T-helper 2 cell treated with Interferon-gamma antibody and Interleukin-4, amounts not matched to agents 5 μg/mL and 100 μg/mL, for 36 hours (primary cell): ENCODE measurements around the gene GNG12.

ENCODE experiments used
- DNase-seq: peaks from one replicate; pipeline ENCODE4 v3.0.0; 2021; ENCODE audit warnings: low spot score
- H3K27ac Mint-ChIP-seq: one replicate; pipeline ENCODE4 v1.8.0; 2021; ENCODE audit warnings: mild to moderate bottlenecking, mixed read lengths
- H3K27me3 Mint-ChIP-seq: one replicate; pipeline ENCODE4 v1.8.0; 2021; ENCODE audit warnings: low read depth, mixed read lengths
- H3K36me3 Mint-ChIP-seq: one replicate; pipeline ENCODE4 v1.8.0; 2021; ENCODE audit warnings: low read depth, mixed read lengths
- H3K4me1 Mint-ChIP-seq: one replicate; pipeline ENCODE4 v1.8.0; 2021; ENCODE audit warnings: low read depth, mixed read lengths
- H3K4me3 Mint-ChIP-seq: one replicate; pipeline ENCODE4 v1.8.0; 2022; ENCODE audit warnings: mild to moderate bottlenecking, moderate library complexity, mixed read lengths
- H3K9me3 Mint-ChIP-seq: one replicate; pipeline ENCODE4 v1.8.0; 2021; ENCODE audit warnings: mixed read lengths

Gene GNG12

GRCh38 chr1:67832737-67833601 is at the start of gene GNG12:
Gene GNG12 (minus strand): TSS chr1:67833467. CDS start chr1:67707686, 125,781 bp downstream.
- H3K4me3 Mint-ChIP-seq = peak within 1 kb of the TSS; percentile 74
- peak; percentile 28 for DNase-seq
- no peaks in the 10 kb centered on the region for H3K9me3 Mint-ChIP-seq
- H3K36me3 Mint-ChIP-seq = no peaks in the 10 kb centered on the region
- peaks cover 13% of the 10 kb centered on the region for H3K4me1 Mint-ChIP-seq
- H3K27ac Mint-ChIP-seq = no peak within 1 kb of the TSS
- peaks cover 66% of the 10 kb centered on the region for H3K27me3 Mint-ChIP-seq

GRCh38 chr1:67882196-67882958 is 49.1 kb upstream of the GNG12 start:
- Mint-ChIP-seq H3K36me3 (no peaks in the 10 kb centered on the region), H3K4me1 (no peaks in the 10 kb centered on the region), H3K4me3 (no peak overlapping the region), H3K27me3 (peaks cover 5% of the 10 kb centered on the region), H3K9me3 (no peaks in the 10 kb centered on the region), H3K27ac (no peak overlapping the region)
- no peak for DNase-seq

GRCh38 chr1:67880056-67880601 is 46.9 kb upstream of the GNG12 start:
- Mint-ChIP-seq H3K4me3 (no peak overlapping the region), H3K27me3 (peaks cover 5% of the 10 kb centered on the region), H3K36me3 (no peaks in the 10 kb centered on the region), H3K9me3 (no peaks in the 10 kb centered on the region), H3K4me1 (no peaks in the 10 kb centered on the region), H3K27ac (no peak overlapping the region)
- DNase-seq = no peak

- no peaks in the 10 kb centered on the region for H3K36me3 Mint-ChIP-seq
- H3K9me3 Mint-ChIP-seq = no peaks in the 10 kb centered on the region
- H3K27ac Mint-ChIP-seq = no peak overlapping the region
- H3K27me3 Mint-ChIP-seq = peaks cover 5% of the 10 kb centered on the region
- no peak overlapping the region for H3K4me3 Mint-ChIP-seq
- no peaks in the 10 kb centered on the region for H3K4me1 Mint-ChIP-seq
- no peak for DNase-seq
Measured at GRCh38 chr1:67879485-67879884, 46.2 kb upstream of the GNG12 start.

GRCh38 chr1:67874501-67875111 is 41.3 kb upstream of the GNG12 start:
- Mint-ChIP-seq H3K9me3 (no peaks in the 10 kb centered on the region), H3K36me3 (no peaks in the 10 kb centered on the region), H3K4me1 (no peaks in the 10 kb centered on the region), H3K27me3 (peaks cover 4% of the 10 kb centered on the region), H3K4me3 (no peak overlapping the region), H3K27ac (no peak overlapping the region)
- no peak for DNase-seq

- Mint-ChIP-seq H3K27me3 (peaks cover 2% of the 10 kb centered on the region), H3K4me1 (no peaks in the 10 kb centered on the region), H3K36me3 (no peaks in the 10 kb centered on the region), H3K4me3 (no peak overlapping the region), H3K27ac (no peak overlapping the region), H3K9me3 (no peaks in the 10 kb centered on the region)
- no peak for DNase-seq
Measured at GRCh38 chr1:67869233-67869632, 36.0 kb upstream of the GNG12 start.

- no peaks in the 10 kb centered on the region for H3K4me1 Mint-ChIP-seq
- DNase-seq = no peak
- H3K27me3 Mint-ChIP-seq = peaks cover 8% of the 10 kb centered on the region
- no peak overlapping the region for H3K27ac Mint-ChIP-seq
- H3K4me3 Mint-ChIP-seq = no peak overlapping the region
- H3K9me3 Mint-ChIP-seq = no peaks in the 10 kb centered on the region
- H3K36me3 Mint-ChIP-seq = no peaks in the 10 kb centered on the region
Measured at GRCh38 chr1:67863637-67864036, 30.4 kb upstream of the GNG12 start.

GRCh38 chr1:67862685-67863084 is 29.4 kb upstream of the GNG12 start:
- H3K27me3 Mint-ChIP-seq = peaks cover 8% of the 10 kb centered on the region
- no peak for DNase-seq
- no peaks in the 10 kb centered on the region for H3K36me3 Mint-ChIP-seq
- H3K9me3 Mint-ChIP-seq = no peaks in the 10 kb centered on the region
- no peaks in the 10 kb centered on the region for H3K4me1 Mint-ChIP-seq
- no peak overlapping the region for H3K27ac Mint-ChIP-seq
- H3K4me3 Mint-ChIP-seq = no peak overlapping the region

GRCh38 chr1:67861856-67862516 is 28.7 kb upstream of the GNG12 start:
- DNase-seq = no peak
- no peaks in the 10 kb centered on the region for H3K4me1 Mint-ChIP-seq
- H3K9me3 Mint-ChIP-seq = no peaks in the 10 kb centered on the region
- no peaks in the 10 kb centered on the region for H3K36me3 Mint-ChIP-seq
- H3K27me3 Mint-ChIP-seq = peaks cover 8% of the 10 kb centered on the region
- no peak overlapping the region for H3K4me3 Mint-ChIP-seq
- no peak overlapping the region for H3K27ac Mint-ChIP-seq

- Mint-ChIP-seq H3K9me3 (no peaks in the 10 kb centered on the region), H3K4me1 (no peaks in the 10 kb centered on the region), H3K4me3 (no peak overlapping the region), H3K27ac (no peak overlapping the region), H3K36me3 (no peaks in the 10 kb centered on the region), H3K27me3 (peaks cover 12% of the 10 kb centered on the region)
- no peak for DNase-seq
Measured at GRCh38 chr1:67860776-67861175, 27.5 kb upstream of the GNG12 start.

- DNase-seq = no peak
- Mint-ChIP-seq H3K4me1 (no peaks in the 10 kb centered on the region), H3K36me3 (no peaks in the 10 kb centered on the region), H3K27ac (no peak overlapping the region), H3K9me3 (no peaks in the 10 kb centered on the region), H3K27me3 (peaks cover 12% of the 10 kb centered on the region), H3K4me3 (no peak overlapping the region)
Measured at GRCh38 chr1:67856921-67857320, 23.7 kb upstream of the GNG12 start.

GRCh38 chr1:67855961-67856360 is 22.7 kb upstream of the GNG12 start:
- Mint-ChIP-seq H3K4me3 (no peak overlapping the region), H3K36me3 (no peaks in the 10 kb centered on the region), H3K9me3 (no peaks in the 10 kb centered on the region), H3K27me3 (peaks cover 9% of the 10 kb centered on the region), H3K27ac (no peak overlapping the region), H3K4me1 (no peaks in the 10 kb centered on the region)
- no peak for DNase-seq

GRCh38 chr1:67855444-67855843 is 22.2 kb upstream of the GNG12 start:
- H3K4me3 Mint-ChIP-seq = no peak overlapping the region
- DNase-seq = no peak
- no peak overlapping the region for H3K27ac Mint-ChIP-seq
- H3K36me3 Mint-ChIP-seq = no peaks in the 10 kb centered on the region
- H3K4me1 Mint-ChIP-seq = no peaks in the 10 kb centered on the region
- H3K27me3 Mint-ChIP-seq = peaks cover 9% of the 10 kb centered on the region
- no peaks in the 10 kb centered on the region for H3K9me3 Mint-ChIP-seq
